SK-N-SH treated with all-trans-retinoic acid at 6 μM for 48 hours (cell line): ENCODE data around the gene CNKSR2.

Source experiments
- ARNTL ChIP-seq: fragments of 450-650 bp; formaldehyde crosslinking; IDR thresholded peaks from 2 replicates; pipeline ENCODE4 v1.5.0; 2020; ENCODE audit warnings: low read depth, mild to moderate bottlenecking, moderate library complexity, borderline replicate concordance
- CREB5 ChIP-seq: fragments of 250-450 bp; sonication (Bioruptor Pico); IDR thresholded peaks from 2 replicates; pipeline ENCODE4 v1.5.1; 2020; ENCODE audit warnings: low read depth, mild to moderate bottlenecking, moderate library complexity
- CSDC2 ChIP-seq: fragments of 250-450 bp; sonication (Bioruptor Pico); IDR thresholded peaks from 2 replicates; pipeline ENCODE4 v1.5.0; 2020; ENCODE audit warnings: mild to moderate bottlenecking, moderate library complexity
- ESRRG ChIP-seq: fragments of 250-450 bp; sonication (Bioruptor Pico); IDR thresholded peaks from 2 replicates; pipeline ENCODE4 v1.6.1; 2021; ENCODE audit warnings: mild to moderate bottlenecking
- OSR1 ChIP-seq: fragments of 250-450 bp; sonication (Bioruptor Pico); IDR thresholded peaks from 2 replicates; pipeline ENCODE4 v1.8.0; 2022; ENCODE audit warnings: moderate library complexity, mild to moderate bottlenecking, inconsistent platforms
- PATZ1 ChIP-seq: fragments of 250-450 bp; sonication (Bioruptor Pico); IDR thresholded peaks from 2 replicates; pipeline ENCODE4 v1.8.0; 2020; ENCODE audit warnings: mild to moderate bottlenecking, moderate library complexity, borderline replicate concordance
- PPARA ChIP-seq: fragments of 250-450 bp; sonication (Bioruptor Pico); IDR thresholded peaks from 2 replicates; pipeline ENCODE4 v1.5.0; 2020; ENCODE audit warnings: mild to moderate bottlenecking, borderline replicate concordance
- SNAI2 ChIP-seq: fragments of 250-450 bp; sonication (Bioruptor Pico); IDR thresholded peaks from 2 replicates; pipeline ENCODE4 v1.5.0; 2020; ENCODE audit warnings: mild to moderate bottlenecking, moderate library complexity
- TSHZ2 ChIP-seq: fragments of 250-450 bp; sonication (Bioruptor Pico); IDR thresholded peaks from 2 replicates; pipeline ENCODE4 v1.5.0; 2020; ENCODE audit warnings: mild to moderate bottlenecking, moderate library complexity
- ZFP3 ChIP-seq: fragments of 250-450 bp; sonication (Bioruptor Pico); IDR thresholded peaks from 2 replicates; pipeline ENCODE4 v1.5.0; 2020; ENCODE audit warnings: mild to moderate bottlenecking, moderate library complexity
- ZFP30 ChIP-seq: fragments of 450-650 bp; formaldehyde crosslinking; IDR thresholded peaks from 2 replicates; pipeline ENCODE4 v1.5.0; 2022; ENCODE audit warnings: mild to moderate bottlenecking, moderate library complexity
- ZNF565 ChIP-seq: fragments of 450-650 bp; formaldehyde crosslinking; conservative IDR thresholded peaks from 2 replicates; pipeline ENCODE4 v1.5.0; 2020; ENCODE audit warnings: low read depth, mild to moderate bottlenecking, moderate library complexity
- ZNF8 ChIP-seq: fragments of 450-650 bp; formaldehyde crosslinking; IDR thresholded peaks from 2 replicates; pipeline ENCODE4 v1.5.0; 2020; ENCODE audit warnings: mild to moderate bottlenecking, moderate library complexity

- no peak for TF ChIP-seq PATZ1
- TF ChIP-seq OSR1 (CRISPR knock-in tag) = no peak
- TF ChIP-seq ZFP30 (CRISPR knock-in tag) = no peak
- TF ChIP-seq PPARA (CRISPR knock-in tag) = no peak
- no peak for TF ChIP-seq ESRRG (CRISPR knock-in tag)
- no peak for TF ChIP-seq CREB5 (CRISPR knock-in tag)
- TF ChIP-seq ARNTL (CRISPR knock-in tag) = no peak
- TF ChIP-seq CSDC2 (CRISPR knock-in tag) = no peak
- no peak for TF ChIP-seq SNAI2
- TF ChIP-seq ZNF565 (CRISPR knock-in tag) = no peak
- no peak for TF ChIP-seq ZFP3 (CRISPR knock-in tag)
- TF ChIP-seq ZNF8 (CRISPR knock-in tag) = no peak
- TF ChIP-seq TSHZ2 = no peak
Observed at GRCh38 chrX:21581479-21581878, 207.3 kb downstream of the CNKSR2 start.
